Glomerular visceral epithelial cell (primary cell): ENCODE data around the gene PELI2.

ENCODE experiments used
- DNase-seq: peaks from one replicate; pipeline ENCODE4 v3.0.0-alpha.2; 2016; ENCODE audit errors: extremely low spot score

PELI2 gene, protein sequence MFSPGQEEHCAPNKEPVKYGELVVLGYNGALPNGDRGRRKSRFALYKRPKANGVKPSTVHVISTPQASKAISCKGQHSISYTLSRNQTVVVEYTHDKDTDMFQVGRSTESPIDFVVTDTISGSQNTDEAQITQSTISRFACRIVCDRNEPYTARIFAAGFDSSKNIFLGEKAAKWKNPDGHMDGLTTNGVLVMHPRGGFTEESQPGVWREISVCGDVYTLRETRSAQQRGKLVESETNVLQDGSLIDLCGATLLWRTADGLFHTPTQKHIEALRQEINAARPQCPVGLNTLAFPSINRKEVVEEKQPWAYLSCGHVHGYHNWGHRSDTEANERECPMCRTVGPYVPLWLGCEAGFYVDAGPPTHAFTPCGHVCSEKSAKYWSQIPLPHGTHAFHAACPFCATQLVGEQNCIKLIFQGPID

DNA sequence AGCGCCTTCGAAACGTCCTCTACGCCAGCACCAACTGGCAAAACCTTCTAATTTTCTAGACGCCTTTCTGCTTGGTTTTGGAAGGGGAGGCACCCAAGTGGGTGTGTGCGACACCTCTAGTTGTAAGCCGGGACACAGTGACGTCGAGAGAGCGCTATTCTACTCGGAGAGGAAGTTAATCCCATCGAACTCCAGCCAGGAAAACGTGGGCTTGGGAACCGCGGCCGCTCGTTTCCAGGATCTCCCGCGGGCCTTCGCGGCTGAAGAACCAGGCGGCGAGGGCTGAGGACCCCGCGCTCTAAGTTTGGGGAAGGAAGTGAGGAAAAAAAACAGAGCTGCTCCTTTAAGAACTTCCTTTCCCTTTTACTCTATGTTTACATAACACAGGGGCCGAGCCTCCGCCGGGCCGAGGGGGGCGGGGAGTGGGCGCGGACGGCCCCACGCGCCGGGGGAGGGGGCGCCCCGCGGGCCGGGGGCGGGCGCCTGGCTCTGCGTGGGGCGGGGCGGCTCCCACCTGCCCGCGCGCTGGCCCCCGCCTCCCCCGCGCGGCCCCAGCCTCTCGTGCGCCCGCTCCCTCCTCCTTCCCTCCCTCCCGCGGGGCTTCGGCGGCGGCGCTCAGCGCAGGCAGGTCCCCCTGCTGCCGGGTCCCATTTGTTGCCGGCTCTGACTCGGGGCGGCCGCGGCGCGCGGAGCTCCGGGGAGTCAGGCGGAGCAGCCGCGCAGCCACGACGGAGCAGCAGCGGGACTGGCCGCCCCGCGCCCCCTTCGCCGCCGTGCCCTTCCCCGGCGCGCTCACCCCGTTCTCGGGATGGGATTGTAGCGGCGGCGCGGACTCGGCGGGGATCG, at the start of gene PELI2:
PELI2 (plus strand) TSS at position 647 of the 846 bp plus-strand sequence. CDS start 250 bp downstream, outside the sequence.
- peak; percentile 71 for DNase-seq

DNA sequence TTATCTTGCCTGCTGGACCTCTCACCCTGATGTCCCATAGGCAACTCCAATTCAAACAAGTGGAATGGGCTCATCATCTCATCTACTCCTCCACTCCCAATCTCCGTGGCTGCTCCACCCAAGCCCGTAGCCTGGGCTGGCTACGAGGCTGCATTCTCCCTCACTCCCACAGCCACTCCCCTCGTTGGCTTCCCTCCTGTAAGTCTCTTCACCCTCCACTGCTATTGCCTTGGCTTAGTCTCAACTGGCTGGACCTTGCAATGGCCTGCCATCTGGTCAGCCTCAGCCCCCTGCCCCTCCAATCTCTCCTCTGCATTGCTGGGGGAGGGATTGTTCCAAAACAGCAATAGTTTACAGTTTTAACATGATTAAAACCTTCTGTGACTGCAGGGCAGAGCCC, 44.4 kb upstream of the PELI2 start:
- no peak for DNase-seq

DNA sequence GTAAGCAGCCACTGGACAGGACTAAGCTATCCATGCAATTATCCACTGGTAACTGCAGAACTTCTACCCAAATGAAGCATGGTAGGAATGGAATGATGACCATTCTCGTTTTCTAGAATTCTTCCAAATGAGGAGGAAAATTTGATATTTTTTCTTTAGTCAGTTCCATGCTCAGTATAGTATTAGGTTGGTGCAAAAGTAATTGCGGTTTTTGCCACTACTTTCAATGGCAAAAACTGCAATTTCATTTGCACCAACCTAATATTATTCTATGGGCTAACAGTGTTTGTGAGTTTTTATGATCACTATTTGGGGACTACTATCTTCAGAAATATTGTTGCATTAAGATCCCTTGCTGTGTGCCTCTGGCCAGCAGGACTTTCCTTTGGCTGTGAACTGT, 42.9 kb upstream of the PELI2 start:
- DNase-seq: no peak

DNA sequence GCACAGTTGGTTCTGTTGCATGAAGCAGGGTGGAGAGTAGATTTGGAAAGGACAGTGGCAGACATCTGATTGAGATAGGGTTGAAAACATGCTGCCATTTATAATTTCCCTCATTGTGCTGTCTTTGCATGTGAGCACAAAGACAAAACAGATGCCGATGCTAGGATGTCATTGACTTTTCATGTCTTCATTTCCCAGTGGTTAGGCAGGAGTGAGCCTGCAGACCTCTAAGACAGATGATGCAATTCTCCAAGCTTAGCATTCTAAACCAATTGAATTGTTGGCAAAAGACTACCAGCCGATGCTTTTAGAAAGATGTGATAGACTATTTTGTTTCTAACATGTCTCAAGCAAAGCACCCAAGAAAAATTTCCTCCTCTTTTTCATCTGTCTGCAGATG, 37.1 kb upstream of the PELI2 start:
- no peak for DNase-seq

DNA sequence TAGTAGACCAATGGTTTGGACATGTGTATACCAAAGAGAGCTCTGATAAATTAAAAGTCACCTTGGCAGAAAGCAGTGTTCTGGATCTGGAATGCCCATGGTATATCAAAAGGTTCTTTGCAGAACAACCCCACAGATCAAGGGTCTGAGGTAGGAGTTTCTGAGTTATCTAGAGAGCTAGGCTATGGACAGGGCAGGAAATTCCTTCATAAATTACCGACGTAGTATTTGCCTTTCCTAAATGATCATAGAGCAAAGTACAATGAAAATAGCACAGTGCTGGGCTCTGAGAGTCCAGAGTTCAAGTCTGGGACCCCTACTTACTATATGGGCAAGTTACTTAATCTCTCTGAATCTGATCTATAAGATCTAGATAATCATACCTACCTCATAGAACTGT, 35.3 kb upstream of the PELI2 start:
- no peak for DNase-seq

DNA sequence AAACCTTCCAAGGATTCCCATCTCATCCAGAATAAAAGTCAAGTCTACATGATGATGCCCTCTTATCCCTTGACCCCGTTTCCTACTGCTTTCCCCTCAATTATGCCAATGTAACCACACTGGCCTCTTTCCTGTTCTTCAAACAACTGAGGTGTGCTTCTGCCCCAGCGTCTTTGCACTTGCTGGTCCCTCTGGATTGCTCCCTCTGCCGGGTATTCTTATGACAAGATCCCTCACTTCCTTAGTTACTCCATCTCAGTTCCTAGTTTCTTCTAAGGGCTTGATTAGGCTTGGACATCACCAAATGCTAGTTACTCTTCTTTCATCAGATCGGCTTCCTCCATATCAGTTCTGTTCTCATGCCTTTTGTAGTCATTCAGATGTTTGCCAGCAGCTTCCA, 32.7 kb upstream of the PELI2 start:
- DNase-seq: no peak

DNA sequence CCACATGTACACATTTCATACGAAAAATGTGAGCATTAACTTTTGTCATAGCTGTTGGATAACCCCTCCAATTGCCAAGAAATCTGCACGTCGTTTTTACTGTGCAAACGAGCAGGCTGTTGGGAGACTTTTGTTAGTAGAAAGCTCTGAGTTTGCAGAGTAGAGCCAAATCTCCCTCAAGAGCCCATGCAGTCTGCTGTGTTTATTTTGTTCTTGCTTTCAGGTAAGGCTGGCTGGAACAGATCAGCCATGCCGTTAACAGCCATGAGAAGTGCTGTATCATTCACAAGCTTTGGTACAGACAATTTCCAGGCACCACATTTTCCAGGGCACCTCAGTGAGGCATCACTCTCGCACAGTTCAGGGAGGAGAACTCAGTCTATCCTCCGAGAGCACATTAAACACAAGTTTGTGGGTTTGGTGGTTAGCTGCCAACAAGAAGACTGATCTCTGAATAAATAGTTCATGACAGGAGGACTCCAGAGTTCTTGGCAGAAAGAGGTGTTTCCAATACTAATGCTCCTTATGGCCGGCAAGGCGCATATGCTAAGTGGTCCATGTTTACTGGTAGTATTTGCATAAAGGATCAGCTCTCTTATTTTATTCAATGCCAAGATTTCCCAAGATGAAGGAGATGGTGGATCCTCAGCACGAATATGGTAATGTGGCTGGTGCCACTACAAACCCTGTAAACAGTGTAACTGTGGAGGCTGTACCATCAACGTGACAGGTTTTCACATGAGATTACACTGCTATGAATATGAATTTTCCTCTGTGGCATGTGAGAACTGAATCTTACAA, 30.3 kb upstream of the PELI2 start:
- no peak for DNase-seq

DNA sequence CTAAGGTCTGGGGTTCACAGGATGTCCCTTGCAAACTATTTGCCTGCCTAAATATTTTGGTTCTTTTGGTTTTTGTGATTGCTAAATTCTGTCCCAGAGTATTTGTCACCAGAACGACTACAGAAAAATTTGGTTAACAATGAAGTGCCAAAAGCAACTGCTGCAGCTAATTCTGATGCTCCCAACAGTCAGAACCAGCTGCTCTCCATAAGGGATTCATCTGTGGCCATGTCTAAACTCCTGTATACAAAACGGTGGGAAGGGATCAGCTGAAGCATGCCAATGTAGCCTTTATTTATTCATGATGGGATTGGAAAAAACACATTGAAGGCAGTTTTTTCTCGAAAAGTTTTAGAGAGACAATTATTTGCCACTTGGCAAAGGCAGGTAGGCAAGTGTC, 29.3 kb upstream of the PELI2 start:
- DNase-seq: no peak

DNA sequence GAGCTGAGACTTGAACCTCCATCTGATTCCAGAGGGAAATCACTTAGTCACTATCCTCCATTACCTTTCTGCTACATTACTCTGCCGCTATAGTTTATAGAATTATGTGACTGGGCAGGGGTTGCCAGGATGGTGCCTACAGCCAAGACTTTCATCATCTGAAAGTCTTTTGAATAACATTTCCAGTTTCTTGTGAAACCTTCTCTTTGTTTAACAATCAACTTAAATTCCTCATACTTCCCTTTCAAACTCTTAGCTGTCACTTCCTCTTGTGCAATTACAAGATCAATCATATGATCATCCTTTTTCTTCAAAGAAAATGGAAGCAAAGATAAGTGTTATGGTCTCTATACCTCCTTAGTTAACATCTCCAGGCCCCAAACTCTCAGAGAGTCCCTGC, 25.4 kb upstream of the PELI2 start:
- no peak for DNase-seq

DNA sequence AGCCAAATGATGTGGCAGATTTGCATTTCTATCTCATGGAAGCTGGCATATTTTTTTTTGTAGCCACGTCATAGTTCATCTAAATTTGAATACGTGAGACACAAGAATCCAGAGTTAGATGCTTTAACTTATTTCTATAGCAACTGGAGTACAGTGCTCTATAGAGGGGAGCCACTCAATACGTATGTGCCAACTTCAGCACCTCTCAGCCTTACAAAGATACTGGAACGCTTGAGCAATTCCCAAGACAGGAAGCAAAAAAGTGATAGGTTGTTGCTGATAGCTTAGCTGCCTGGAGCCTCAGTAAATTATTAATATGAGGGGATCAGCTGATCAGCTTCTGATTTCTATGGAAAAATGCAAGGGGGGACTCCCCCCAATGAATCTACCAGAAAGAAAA, 24.1 kb upstream of the PELI2 start:
- no peak for DNase-seq

DNA sequence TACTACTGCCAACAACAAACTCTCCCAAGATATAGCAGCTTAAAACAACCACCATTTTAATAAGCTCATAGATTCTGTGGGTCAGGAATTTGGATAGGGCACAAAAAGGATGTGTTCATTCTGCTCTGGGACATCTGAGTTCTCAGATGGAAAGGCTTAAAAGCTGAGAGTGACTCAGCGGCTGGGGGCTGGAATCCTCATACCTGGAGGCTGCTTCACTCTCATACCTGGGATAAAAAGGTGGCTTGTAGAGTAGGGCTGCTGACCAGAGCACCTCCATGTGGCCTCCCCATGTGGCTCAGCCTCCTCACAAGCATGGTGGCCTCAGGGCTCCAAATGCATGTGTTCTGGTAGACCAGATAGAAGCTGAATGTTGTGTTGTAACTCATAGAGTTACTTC, 20.2 kb upstream of the PELI2 start:
- DNase-seq: no peak

DNA sequence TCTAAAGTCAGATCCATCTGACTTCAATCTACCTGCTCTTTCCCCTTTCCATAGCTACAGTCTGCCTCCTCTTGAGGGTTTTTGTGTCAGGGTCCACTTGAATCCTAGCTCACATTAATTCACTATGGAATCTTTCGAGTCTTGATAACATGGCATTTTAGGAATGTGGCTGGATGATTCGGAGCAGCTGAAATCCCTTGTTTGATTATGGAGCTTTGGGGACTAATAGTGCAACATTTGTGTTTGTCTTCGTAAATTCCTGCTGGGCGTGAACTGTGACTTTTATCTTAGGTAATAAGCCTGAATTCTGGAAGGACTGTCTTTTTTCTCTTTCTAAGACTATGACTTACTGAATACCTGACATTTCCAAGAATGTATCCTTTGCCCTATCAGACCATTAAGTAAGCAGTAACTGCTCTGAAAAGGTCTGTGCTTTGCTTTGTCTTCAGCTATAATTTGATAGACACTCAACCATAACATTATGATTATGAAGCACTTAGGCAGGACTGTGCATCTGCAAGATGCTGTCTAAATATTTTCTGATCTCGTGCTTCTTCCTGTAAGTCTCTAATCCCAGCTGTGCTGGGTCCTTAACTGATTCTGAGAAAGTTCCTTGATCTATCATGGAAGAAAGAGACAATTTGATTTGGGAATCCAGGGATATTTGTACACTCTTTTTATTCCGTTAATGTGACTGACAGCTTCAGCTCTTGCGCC, 19.0 kb upstream of the PELI2 start:
- no peak for DNase-seq

DNA sequence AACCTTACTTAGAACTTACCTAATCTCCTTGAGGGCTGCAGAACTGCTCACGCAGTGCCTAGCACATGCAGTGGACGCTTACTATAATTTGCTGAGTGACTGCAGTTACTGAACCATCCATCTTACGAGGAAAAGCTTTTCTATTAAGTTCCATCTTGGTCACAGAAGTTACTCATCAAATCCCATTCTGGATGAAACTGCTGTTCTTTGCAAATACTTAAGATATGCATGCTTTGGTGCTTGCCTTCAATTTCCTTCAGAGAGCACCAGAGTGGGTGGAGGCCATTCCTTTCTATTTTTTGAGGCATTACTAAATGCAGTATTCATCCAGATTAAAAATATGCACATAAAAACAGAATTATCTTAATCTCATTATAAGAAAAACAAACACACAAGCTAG, 17.7 kb upstream of the PELI2 start:
- DNase-seq: no peak

DNA sequence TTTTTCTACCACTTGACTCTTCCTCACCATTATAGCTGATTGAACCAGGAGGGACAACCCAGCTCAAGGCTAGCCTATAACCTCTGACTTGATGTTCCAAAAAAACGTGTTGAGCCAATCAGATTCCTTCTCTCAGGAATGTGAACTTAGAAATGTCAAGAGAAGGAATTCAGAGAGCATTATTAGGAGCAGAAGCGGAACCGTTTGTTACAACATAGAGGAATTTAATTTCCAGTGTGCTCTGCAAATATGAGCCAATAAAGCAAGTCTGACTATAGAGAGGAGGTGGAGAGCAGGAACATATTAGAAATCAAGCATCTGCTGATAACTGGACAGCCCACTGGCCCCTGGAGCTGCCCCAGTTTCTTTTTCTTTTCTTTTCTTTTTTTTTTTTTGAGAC, 15.3 kb upstream of the PELI2 start:
- no peak for DNase-seq

DNA sequence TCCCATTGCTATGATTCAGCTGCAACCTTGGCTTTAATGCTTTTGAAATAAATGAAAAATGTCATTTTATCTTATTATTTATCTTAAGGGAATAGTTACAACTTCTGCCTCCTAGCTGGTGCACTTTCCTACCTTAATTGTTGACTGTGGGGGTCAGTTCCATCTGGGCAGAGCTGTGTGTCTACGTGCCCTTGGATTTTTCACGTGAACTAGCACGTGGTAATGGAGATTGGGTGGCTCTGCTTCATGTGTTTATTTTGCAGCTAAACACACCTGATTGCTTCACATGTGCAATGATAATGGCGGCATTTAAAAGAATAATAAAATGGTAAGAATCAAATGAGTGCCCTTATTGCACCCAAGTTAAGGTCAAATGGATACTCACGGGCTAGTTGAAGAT, 10.6 kb upstream of the PELI2 start:
- DNase-seq: no peak

DNA sequence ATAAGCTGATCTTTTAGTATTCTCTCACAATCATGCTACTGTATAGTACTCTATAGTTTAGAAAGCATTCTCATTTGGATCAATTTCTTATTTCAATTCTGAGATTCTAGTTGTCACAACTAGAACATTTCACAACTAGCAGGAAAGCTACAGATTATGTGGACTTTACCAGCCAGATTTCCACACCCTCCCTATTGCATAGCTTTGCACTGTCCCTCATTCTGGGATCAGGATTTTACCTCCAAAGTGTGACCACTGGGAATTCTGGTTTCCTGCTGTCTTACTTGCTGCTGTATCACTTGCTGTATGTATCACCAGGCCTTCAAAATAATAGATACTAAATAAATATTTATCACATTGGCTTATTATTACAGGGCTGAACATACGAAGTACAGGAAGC, 10.2 kb upstream of the PELI2 start:
- no peak for DNase-seq

DNA sequence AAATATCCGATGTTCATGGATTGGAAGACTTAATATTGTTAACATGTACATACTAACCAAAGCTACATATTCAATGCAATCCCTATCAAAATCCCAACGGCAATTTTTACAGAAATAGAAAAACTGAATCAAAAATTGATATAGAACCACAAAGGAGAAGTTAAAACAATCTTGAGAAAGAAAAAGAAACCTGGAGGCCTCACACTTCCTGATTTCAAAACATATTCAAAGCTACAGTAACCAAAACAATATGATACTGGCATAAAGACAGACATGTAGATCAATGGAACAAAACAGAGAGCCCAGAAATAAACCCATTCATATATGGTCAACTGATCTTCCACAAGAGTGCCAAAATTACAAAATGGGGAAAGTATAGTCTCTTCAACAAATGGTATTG, 5.4 kb upstream of the PELI2 start:
- DNase-seq: no peak

DNA sequence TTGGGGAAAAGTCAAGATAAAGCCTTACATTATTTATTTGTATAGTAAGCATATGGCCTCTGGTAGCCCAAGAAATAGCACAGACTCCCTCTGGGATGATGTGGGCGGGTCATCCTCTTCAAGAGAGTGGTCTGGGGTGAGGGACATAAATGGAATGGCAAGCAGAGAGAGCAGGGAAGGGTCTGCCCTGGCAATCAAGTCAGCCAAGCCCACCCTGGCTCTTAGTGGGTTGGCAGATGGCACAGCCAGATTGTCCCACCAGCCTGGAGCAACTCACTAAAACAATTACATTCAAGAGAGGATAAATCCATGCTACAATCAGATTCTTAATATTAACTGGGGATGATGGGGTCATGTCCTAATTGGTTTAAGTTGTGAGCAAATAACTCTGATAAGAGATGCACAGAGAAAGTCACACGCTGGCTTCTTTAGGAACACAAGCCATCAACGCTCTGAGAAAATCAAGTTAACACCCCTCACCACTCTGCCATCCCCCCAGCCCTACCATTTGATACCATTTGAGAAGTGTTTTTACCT, 2.8 kb upstream of the PELI2 start:
- DNase-seq: no peak

DNA sequence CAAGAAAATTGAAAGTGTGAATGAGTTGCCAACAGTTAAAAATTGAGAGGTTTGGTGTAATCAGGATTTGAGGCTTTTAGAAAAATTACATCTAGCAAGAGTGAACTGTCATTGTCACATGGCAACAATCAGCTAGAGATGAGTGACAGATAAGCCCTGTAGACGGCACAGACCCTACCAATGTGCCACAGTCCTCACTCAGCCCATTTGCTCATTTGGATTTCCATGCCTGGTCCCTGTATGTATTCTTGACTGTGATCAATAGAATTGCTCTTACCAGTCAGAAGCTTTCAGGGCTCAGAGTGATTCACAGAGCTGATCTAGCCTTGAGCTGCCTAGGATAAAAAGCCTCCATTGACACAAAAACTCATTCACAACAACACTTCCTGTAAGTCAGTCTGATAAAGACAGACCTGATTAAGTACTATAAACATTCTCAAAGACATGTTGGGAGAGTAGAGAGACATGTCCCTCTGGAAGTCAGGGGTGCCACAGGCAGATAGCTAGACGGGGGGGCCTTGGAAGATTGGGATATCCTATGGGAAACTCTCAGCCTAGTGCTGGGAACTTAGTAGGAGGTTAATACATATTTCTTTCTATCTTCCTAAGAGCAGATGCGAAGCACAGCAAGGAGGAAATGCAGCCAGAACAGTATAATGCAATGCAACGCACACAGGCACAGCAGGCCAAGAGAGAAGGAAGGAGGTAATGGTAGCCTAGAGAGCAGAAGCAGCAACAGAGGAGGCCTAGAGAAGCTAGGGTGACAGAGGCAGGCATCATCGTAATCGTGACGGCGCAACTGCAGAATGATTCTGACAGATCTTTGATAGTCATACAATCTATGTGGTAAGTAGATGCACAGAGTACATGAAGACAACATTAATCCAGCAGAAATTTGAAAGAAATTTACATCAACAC, 2.0 kb upstream of the PELI2 start:
- DNase-seq: no peak

DNA sequence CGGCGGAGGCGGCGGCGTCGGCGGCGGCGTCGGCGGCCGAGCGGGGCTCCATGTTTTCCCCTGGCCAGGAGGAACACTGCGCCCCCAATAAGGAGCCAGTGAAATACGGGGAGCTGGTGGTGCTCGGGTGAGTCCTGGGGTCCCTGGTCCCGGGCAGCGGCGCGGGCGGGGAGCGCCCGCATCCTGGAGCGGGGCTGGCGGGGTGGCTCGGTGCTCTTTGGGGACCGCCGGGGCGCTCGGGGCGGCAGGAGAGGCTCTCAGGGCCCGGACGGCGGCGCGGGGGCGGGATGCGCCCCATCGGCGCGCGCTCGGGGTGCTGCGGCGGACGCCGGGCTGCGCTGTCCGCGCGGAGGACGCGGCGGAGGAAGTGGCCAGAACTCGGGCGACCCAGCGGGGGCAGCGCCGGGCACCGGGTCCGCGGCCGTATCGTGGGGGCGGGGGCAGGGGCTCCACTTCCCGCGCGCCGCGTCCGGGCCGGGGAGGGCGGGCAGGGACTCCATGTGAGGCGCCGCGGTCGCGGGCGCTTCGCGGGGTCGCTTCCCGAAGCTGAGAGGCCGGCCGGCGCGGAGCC, 485 bp downstream of the PELI2 start:
- DNase-seq: peak; percentile 2
